Subcutaneous abdominal adipose tissue (tissue), 5 donors: Measurements from ENCODE around the gene GPR146.
"Not testable (repeated sequence)": the region's sequence is repeated elsewhere in the genome, so short reads cannot be mapped to it uniquely, and the experiment has no call there.

ENCODE experiments used
- H3K27ac ChIP-seq: one replicate; pipeline ENCODE4 v1.7.0; 2013; ENCODE audit warnings: low read depth, mild to moderate bottlenecking, inconsistent platforms, low read length, moderate library complexity
- H3K27me3 ChIP-seq, 5 donors: one replicate each; pipeline ENCODE4 v1.7.0; 2013; ENCODE audit warnings: low read length in 5 of 5, inconsistent platforms in 1 of 5; ENCODE audit not compliant: control insufficient read depth in 5 of 5, insufficient read depth in 4 of 5
- H3K36me3 ChIP-seq, 5 donors: one replicate each; pipeline ENCODE4 v1.7.0; 2013; ENCODE audit warnings: low read length in 5 of 5; ENCODE audit not compliant: control insufficient read depth in 5 of 5, insufficient read depth in 5 of 5
- H3K4me1 ChIP-seq, 5 donors: one replicate each; pipeline ENCODE4 v1.7.0; 2013; ENCODE audit warnings: low read length in 5 of 5, mild to moderate bottlenecking in 3 of 5, moderate library complexity in 1 of 5; ENCODE audit not compliant: control insufficient read depth in 5 of 5, insufficient read depth in 5 of 5
- H3K4me3 ChIP-seq, 5 donors: one replicate each; pipeline ENCODE4 v1.7.0; 2013; ENCODE audit warnings: low read length in 5 of 5, low read depth in 1 of 5
- H3K9ac ChIP-seq, 5 donors: one replicate each; pipeline ENCODE4 v1.7.0; 2013; ENCODE audit warnings: low read length in 5 of 5, mild to moderate bottlenecking in 4 of 5, moderate library complexity in 3 of 5
- H3K9me3 ChIP-seq, 5 donors: one replicate each; pipeline ENCODE4 v1.7.0; 2013; ENCODE audit warnings: low read length in 5 of 5; ENCODE audit not compliant: control insufficient read depth in 5 of 5
- donor health status: healthy.
- donor health status: healthy.
- donor health status: healthy.
- donor health status: healthy.
- donor health status: healthy.

The GPR146 gene

DNA sequence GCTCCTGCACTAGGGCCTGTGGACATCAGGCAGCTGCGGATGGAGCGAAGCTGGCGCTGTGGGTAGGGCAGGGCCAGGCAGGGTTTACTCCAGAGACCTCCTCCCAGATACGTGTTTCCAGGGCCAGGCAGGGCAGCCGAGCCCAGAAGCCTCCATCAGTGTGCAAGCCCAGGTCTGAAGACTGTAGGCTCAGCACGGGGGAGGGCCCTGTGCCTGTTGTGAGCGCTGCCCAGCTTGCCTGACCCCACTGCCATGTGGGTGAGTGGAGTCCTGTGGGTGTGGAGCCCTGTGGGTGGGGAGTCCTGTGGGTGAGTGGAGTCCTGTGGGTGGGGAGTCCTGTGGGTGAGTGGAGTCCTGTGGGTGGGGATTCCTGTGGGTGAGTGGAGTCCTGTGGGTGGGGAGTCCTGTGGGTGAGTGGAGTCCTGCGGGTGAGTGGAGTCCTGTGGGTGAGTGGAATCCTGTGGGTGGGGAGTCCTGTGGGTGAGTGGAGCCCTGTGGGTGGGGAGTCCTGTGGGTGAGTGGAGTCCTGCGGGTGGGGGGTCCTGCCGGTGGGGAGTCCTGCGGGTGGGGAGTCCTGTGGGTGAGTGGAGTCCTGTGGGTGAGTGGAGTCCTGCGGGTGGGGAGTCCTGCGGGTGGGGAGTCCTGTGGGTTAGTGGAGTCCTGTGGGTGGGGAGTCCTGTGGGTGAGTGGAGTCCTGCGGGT lies 43.1 kb upstream of the GPR146 start:
- H3K9me3 ChIP-seq, H3K27ac ChIP-seq, H3K27me3 ChIP-seq, H3K9ac ChIP-seq, H3K4me1 ChIP-seq, H3K4me3 ChIP-seq: not testable (repeated sequence)
- peaks cover 0 to 38% (median 18%) of the 10 kb centered on the region in 5 donors for H3K36me3 ChIP-seq

DNA sequence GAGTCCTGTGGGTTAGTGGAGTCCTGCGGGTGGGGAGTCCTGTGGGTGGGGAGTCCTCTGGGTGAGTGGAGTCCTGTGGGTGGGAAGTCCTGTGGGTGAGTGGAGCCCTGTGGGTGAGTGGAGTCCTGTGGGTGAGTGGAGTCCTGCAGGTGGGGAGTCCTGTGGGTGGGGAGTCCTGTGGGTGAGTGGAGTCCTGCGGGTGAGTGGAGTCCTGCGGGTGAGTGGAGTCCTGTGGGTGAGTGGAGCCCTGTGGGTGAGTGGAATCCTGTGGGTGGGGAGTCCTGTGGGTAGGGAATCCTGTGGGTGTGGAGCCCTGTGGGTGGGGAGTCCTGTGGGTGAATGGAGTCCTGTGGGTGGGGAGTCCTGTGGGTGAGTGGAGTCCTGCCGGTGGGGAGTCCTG lies 42.3 kb upstream of the GPR146 start:
- H3K36me3 ChIP-seq = peaks cover 0 to 36% (median 22%) of the 10 kb centered on the region in 5 donors
- H3K9me3 ChIP-seq, H3K4me1 ChIP-seq, H3K27me3 ChIP-seq, H3K9ac ChIP-seq, H3K27ac ChIP-seq, H3K4me3 ChIP-seq: not testable (repeated sequence)

DNA sequence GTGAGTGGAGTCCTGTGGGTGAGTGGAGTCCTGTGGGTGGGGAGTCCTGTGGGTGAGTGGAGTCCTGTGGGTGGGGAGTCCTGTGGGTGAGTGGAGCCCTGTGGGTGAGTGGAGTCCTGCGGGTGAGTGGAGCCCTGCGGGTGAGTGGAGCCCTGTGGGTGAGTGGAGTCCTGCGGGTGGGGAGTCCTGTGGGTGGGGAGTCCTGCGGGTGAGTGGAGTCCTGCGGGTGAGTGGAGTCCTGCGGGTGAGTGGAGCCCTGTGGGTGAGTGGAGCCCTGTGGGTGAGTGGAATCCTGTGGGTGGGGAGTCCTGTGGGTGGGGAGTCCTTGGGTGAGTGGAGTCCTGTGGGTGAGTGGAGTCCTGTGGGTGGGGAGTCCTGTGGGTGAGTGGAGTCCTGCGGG lies 41.9 kb upstream of the GPR146 start:
- not testable (repeated sequence) for H3K9ac ChIP-seq, H3K27ac ChIP-seq, H3K9me3 ChIP-seq, H3K27me3 ChIP-seq, H3K4me1 ChIP-seq, H3K4me3 ChIP-seq
- H3K36me3 ChIP-seq = peaks cover 0 to 36% (median 24%) of the 10 kb centered on the region in 5 donors

DNA sequence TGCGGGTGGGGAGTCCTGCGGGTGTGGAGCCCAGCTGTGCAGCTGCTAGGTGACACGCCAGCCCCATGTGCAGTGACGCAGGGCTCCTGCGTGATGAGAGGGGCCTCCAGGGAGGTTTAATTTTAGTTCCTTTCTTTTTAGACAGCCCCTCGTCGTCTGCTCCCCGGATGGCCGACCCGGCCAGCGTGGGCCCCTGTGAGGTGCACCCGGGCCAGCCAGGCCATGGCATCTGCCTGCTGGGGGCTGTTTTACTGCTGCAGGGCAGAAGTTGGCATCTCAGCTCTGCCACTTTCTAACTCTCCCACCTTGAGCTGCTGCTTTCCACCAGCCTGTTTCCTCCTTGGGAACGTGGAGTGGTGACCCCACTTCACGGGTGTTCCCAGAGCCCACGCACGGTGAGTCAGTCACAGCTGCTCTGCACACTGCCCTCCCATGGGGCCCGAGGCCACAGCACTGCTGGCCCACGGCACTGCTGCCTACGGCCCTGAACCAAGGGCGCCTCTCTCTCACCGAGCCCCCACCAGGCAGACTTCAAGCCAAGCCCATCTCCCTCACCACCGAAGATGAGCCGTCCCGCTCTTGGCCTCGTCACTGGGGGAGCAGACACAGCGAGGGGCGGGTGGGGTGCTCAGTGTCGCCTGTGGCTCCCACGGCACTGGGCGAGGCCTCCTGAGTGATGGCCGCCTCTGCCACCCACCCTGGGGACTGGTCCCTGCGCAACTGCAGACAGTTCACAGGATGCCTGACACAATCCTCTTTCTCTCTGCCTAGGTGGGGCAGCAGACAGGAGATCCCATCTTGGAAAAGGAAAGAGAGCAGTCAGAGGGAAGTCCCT lies 40.1 kb upstream of the GPR146 start:
- Histone ChIP-seq H3K27ac (no peak overlapping the region), H3K4me3 (no peak overlapping the region), H3K9ac (no peak overlapping the region), H3K9me3 (no peaks in the 10 kb centered on the region), H3K4me1 (no peaks in the 10 kb centered on the region), H3K36me3 (peaks cover 0 to 45% (median 32%) of the 10 kb centered on the region in 5 donors), H3K27me3 (no peaks in the 10 kb centered on the region)

DNA sequence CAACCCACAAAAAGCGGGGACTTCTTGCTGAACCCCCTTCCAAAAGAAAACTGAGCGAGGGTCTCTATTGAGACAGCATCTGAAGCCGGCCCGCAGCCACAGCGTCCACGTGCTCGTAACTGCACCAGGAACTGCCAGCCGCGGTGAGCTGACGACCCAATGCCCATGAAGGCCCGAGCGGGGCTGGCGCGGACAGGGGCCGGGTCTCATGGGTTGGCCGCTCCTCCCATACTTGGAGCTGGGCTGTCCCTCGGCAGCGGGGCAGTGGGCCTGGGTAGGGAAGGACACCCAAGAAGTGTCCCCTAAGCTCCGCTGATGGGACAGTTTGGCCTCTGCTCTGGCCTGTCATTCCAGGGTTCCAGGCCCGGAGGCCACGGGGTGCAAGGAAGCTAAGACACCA lies 39.0 kb upstream of the GPR146 start:
- H3K36me3 ChIP-seq = peaks cover 0 to 45% (median 34%) of the 10 kb centered on the region in 5 donors
- no peak overlapping the region for H3K9ac ChIP-seq

DNA sequence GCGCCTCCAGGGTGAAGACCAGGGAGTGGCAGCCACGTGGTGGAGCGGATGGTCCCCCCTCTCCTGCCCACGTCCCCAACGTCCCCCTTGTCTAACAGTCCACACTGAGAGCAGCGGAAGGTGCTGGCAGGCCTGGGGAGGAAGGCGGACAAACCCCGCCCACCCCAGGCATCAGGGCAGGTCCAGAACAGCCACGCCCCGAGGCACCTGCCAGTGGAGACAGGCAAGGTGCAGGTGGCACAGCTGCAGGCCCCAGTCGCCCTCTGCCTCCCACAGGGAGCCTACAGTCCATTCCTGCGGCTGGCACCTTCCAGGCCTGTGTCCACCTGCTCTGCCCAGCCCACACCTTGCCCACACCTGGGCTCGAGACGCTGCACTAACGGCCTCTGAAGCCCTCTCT lies 36.4 kb upstream of the GPR146 start:
- H3K27me3 ChIP-seq = no peaks in the 10 kb centered on the region
- H3K9me3 ChIP-seq = no peaks in the 10 kb centered on the region
- no peak overlapping the region for H3K4me3 ChIP-seq
- H3K4me1 ChIP-seq = peaks cover 0 to 7% (median 0%) of the 10 kb centered on the region in 5 donors
- no peak overlapping the region for H3K27ac ChIP-seq
- no peak overlapping the region for H3K9ac ChIP-seq
- H3K36me3 ChIP-seq = peaks cover 0 to 45% (median 34%) of the 10 kb centered on the region in 5 donors

More for the DNA sequence above, 39.0 kb upstream of the GPR146 start:
- no peak overlapping the region for H3K27ac ChIP-seq
- H3K4me3 ChIP-seq = no peak overlapping the region
- H3K27me3 ChIP-seq = no peaks in the 10 kb centered on the region
- H3K9me3 ChIP-seq = no peaks in the 10 kb centered on the region
- H3K4me1 ChIP-seq = no peaks in the 10 kb centered on the region

DNA sequence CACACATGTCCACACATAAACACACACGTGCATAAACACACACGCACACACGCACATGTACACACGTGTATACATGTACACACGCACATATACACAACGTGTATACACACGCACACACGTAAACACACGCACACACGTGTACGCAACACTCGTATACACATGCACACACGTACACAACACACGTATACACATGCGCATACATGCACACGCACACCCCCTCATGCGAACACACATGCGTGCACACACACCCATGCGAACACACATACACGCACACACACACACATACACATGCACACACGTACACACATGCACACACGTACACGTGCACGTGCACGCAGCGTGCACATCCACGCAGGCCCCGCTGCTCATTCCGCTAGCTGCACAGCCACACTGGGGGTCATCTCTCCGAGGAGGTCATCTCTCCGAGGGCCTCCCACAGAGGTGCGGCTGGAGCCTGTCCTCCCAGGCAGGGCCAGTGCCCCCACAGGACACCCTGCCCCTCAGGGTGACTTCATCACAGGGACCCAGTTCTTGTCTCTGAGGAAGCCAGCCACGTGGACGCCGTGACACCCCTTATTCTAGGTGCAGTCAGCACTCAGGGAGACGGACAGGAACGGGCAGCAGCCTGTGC lies 35.5 kb upstream of the GPR146 start:
- no peak overlapping the region for H3K4me3 ChIP-seq
- no peak overlapping the region for H3K27ac ChIP-seq
- no peaks in the 10 kb centered on the region for H3K27me3 ChIP-seq
- H3K36me3 ChIP-seq = peaks cover 0 to 44% (median 34%) of the 10 kb centered on the region in 5 donors
- H3K9ac ChIP-seq = no peak overlapping the region
- peaks cover 0 to 7% (median 0%) of the 10 kb centered on the region in 5 donors for H3K4me1 ChIP-seq
- H3K9me3 ChIP-seq = no peaks in the 10 kb centered on the region

DNA sequence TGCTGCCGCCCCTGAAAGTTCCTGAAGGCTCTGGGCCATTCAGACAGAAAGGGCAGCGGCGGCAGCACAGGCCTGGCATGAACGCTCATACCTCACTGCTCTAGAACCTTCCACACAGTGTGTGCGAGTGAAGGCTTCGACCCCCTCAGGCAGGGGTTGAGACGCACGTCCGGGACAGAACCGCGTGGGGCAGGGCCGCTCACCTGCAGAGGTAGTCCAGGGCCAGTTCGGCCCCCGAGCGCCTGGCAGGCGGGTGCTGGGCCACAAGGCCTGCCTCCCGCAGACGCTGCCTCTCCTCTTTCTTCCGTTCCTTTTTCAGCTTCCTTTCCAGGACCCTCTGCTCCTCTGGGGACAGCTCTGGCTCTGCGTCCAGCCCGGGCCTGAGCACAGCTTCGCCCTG lies 34.6 kb upstream of the GPR146 start:
- H3K27ac ChIP-seq = no peak overlapping the region
- peaks cover 0 to 7% (median 0%) of the 10 kb centered on the region in 5 donors for H3K4me1 ChIP-seq

DNA sequence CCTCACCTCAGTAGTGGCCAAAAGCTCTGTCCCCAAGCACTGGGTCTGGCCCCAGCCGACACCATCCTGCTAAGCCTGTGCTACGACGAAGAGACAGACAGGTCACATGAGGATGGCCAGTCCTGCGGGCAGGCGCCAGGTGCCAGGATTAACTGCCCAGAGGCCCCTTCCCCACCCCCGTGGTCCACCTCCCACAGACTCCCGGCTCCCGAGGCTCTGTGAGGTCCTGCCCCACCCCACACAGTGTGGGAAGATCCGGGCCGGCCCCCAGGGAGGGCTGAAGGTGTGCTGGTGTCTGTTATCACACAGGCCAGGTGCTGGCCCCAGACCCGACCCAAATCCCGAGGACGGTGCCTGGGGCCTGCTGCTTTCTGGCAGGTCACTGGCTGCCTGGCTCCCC lies 34.1 kb upstream of the GPR146 start:
- Histone ChIP-seq H3K4me3 (no peak overlapping the region), H3K9me3 (no peaks in the 10 kb centered on the region), H3K4me1 (peaks cover 0 to 7% (median 0%) of the 10 kb centered on the region in 5 donors), H3K27ac (no peak overlapping the region), H3K36me3 (peaks cover 0 to 38% (median 30%) of the 10 kb centered on the region in 5 donors), H3K27me3 (no peaks in the 10 kb centered on the region), H3K9ac (no peak overlapping the region)

More for the DNA sequence above, 34.6 kb upstream of the GPR146 start:
- Histone ChIP-seq H3K9ac (no peak overlapping the region), H3K36me3 (peaks cover 0 to 38% (median 30%) of the 10 kb centered on the region in 5 donors), H3K9me3 (no peaks in the 10 kb centered on the region), H3K4me3 (no peak overlapping the region), H3K27me3 (no peaks in the 10 kb centered on the region)
